HepG2 (cell line): ENCODE measurements around the gene SBNO2. TPM values are rescaled to one million over a fixed set of nuclear protein-coding genes. Genes with fewer than 3 reads are reported as not detected.

Source experiments
- BRCA1 ChIP-seq: sonication (generic); formaldehyde crosslinking; IDR thresholded peaks from 2 replicates; pipeline ENCODE4 v1.4.0; 2020; ENCODE audit warnings: missing genetic modification reagents
- HNF4A ChIP-seq: sonication (generic); formaldehyde crosslinking; IDR thresholded peaks from 2 replicates; pipeline ENCODE4 v1.4.0; 2020; ENCODE audit warnings: missing genetic modification reagents
- HNRNPK ChIP-seq: fragments of 200-400 bp; formaldehyde crosslinking; IDR thresholded peaks from 2 replicates; pipeline ENCODE4 v1.6.1; 2018; ENCODE audit warnings: low read length, low read depth, moderate library complexity, mild to moderate bottlenecking; ENCODE audit not compliant: poor library complexity, severe bottlenecking
- SETDB1 ChIP-seq: sonication (generic); formaldehyde crosslinking; IDR thresholded peaks from 2 replicates; pipeline ENCODE4 v1.5.1; 2020; ENCODE audit warnings: missing genetic modification reagents, mild to moderate bottlenecking, borderline replicate concordance
- polyA plus RNA-seq, 8 experiments: library from polyadenylated mRNA; depleted of rRNA in 3 of 8; stranded (reverse) in 7 of 8; unstranded in 1 of 8; fragments of >200 nt; fragmentation: Illumina TruSeq in 4 of 8; extraction: Trizol in 4 of 8; gene quantifications; 2 replicates each; pipeline versions ENCODE4 v1.2.1 to v1.2.3, GENCODE V29; 2011 to 2016; ENCODE audit warnings: low read depth in 4 of 8, missing spikeins in 1 of 8, mixed read lengths in 1 of 8; ENCODE audit not compliant: insufficient read depth in 1 of 8
- total RNA-seq, 5 experiments: library from RNA; depleted of rRNA; stranded (reverse); fragments of >200 nt; fragmentation: Illumina TruSeq; extraction: Trizol; gene quantifications; 2 replicates each; pipeline ENCODE4 v1.2.3, GENCODE V29; 2016; ENCODE audit warnings: low read depth in 1 of 5
- TF ChIP-seq, protein P1 (sequence below): sonication (generic); formaldehyde crosslinking; IDR thresholded peaks from 2 replicates; pipeline ENCODE4 v1.4.0; 2020; ENCODE audit warnings: missing genetic modification reagents
- TF ChIP-seq, protein P2 (sequence below): sonication (generic); formaldehyde crosslinking; IDR thresholded peaks from 2 replicates; pipeline ENCODE4 v1.5.1; 2020; ENCODE audit warnings: missing genetic modification reagents, mild to moderate bottlenecking, borderline replicate concordance

The SBNO2 gene
- total and polyA plus RNA-seq, 2 of the 13 experiments (the other 11 are each of a cell fraction or from before 2014, with no cell fraction given) = 8.6 to 10.4 TPM

DNA sequence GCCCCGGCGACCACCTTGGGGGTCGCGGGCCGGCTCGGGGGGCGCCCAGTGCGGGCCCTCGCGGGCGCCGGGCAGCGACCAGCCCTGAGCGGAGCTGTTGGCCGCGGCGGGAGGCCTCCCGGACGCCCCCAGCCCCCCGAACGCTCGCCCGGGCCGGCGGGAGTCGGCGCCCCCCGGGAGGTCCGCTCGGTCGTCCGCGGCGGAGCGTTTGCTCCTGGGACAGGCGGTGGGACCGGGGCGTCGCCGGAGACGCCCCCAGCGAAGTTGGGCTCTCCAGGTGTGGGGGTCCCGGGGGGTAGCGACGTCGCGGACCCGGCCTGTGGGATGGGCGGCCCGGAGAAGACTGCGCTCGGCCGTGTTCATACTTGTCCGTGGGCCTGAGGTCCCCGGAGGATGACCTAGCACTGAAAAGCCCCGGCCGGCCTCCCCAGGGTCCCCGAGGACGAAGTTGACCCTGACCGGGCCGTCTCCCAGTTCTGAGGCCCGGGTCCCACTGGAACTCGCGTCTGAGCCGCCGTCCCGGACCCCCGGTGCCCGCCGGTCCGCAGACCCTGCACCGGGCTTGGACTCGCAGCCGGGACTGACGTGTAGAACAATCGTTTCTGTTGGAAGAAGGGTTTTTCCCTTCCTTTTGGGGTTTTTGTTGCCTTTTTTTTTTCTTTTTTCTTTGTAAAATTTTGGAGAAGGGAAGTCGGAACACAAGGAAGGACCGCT is 32.2 kb upstream of the SBNO2 start (continued):
- TF ChIP-seq, protein P1, sequence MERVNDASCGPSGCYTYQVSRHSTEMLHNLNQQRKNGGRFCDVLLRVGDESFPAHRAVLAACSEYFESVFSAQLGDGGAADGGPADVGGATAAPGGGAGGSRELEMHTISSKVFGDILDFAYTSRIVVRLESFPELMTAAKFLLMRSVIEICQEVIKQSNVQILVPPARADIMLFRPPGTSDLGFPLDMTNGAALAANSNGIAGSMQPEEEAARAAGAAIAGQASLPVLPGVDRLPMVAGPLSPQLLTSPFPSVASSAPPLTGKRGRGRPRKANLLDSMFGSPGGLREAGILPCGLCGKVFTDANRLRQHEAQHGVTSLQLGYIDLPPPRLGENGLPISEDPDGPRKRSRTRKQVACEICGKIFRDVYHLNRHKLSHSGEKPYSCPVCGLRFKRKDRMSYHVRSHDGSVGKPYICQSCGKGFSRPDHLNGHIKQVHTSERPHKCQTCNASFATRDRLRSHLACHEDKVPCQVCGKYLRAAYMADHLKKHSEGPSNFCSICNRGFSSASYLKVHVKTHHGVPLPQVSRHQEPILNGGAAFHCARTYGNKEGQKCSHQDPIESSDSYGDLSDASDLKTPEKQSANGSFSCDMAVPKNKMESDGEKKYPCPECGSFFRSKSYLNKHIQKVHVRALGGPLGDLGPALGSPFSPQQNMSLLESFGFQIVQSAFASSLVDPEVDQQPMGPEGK (CRISPR knock-in tag) = 0 out of 2 replicates have a peak, but pooled peaks have one; percentile 4
- TF ChIP-seq, protein P2, sequence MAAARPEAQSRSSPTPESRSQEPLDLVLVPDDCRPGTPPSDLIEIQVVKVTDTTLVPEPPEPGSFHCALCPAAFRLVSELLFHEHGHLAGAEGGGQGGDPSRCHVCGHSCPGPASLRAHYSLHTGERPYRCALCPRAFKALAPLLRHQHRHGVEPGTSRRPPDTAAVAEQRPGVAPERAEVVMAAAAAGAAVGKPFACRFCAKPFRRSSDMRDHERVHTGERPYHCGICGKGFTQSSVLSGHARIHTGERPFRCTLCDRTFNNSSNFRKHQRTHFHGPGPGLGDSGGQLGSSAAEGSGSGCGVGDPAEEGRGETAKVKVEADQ (CRISPR knock-in tag) = peak; percentile 11; the same call in 1 of the 2 replicates
- TF ChIP-seq BRCA1 (CRISPR knock-in tag) = no peak
- TF ChIP-seq HNF4A (CRISPR knock-in tag) = no peak
- no peak for TF ChIP-seq SETDB1 (CRISPR knock-in tag)
- TF ChIP-seq HNRNPK = no peak
